Activated gamma-delta T cell (primary cell): ENCODE results near the gene LONP1.

Experiments used
- DNase-seq: peaks from one replicate; lab custom pipeline; 2025; lab: John Stamatoyannopoulos, UW

LONP1 gene

GRCh38 chr19:5648464-5648863, 71.5 kb downstream of the LONP1 start:
- no peak for DNase-seq

- DNase-seq, result no peak
These were observed 73.2 kb downstream of the LONP1 start for GRCh38 chr19:5646703-5647102.

DNA sequence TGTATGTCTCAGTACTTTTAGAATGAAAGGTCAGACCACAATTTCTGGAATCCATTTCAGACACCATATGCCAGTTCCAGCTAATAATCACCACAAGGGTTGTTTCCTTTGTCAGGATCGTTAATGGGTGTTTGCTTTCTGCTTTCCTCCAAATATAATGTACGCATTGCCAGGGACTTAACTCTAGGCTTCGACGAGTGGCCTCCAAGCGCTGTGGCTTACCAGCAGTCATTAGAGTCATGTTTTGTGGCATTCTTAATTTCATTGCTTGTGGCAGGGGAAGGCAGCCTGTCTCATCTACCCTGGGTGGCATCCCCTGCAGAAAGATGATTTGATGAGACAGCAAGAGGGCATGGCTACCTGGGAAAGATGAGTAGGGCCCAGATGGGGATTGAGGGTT, 74.5 kb downstream of the LONP1 start:
- no peak for DNase-seq

GRCh38 chr19:5644037-5644436, 75.9 kb downstream of the LONP1 start:
- no peak for DNase-seq

- no peak for DNase-seq
These were observed 76.9 kb downstream of the LONP1 start for GRCh38 chr19:5643060-5643459.

- DNase-seq, result no peak
These were observed 77.7 kb downstream of the LONP1 start for GRCh38 chr19:5642204-5642603.
